GM12878 (cell line): Measurements from ENCODE around the gene SPATS2L. TPM values are rescaled to one million over a fixed set of nuclear protein-coding genes. Genes with fewer than 3 reads are reported as not detected.

Experiments used
- ATAC-seq: fragments of 200-7000 bp; cut with Tn5 transposase; 3 replicates; pipeline ENCODE4 v1.9.1; 2020; ENCODE audit warnings: mild to moderate bottlenecking, moderate library complexity
- BruUV-seq: library from RNA; stranded (reverse); fragments of 400-500 nt; replicated peaks from 2 replicates; lab custom pipeline; 2021; lab: Mats Ljungman, UMichigan
- CTCF ChIA-PET: fragments of 300-600 bp; sonication (Branson Sonifier 250); formaldehyde crosslinking; extraction: SDS; loops from one replicate; lab custom pipeline; 2021; ENCODE audit warnings: inconsistent platforms; lab: Yijun Ruan, JAX
- POLR2A ChIA-PET: fragments of 350-600 bp; formaldehyde crosslinking; extraction: SDS; loops from one replicate; lab custom pipeline; 2021; ENCODE audit warnings: inconsistent platforms; lab: Charles Lee
- RAD21 ChIA-PET: fragments of 300-600 bp; sonication (Branson Sonifier 250); formaldehyde crosslinking; loops from one replicate; lab custom pipeline; 2023; ENCODE audit warnings: antibody characterized with exemption; ENCODE audit not compliant: unreplicated experiment; lab: Charles Lee
- SMC1A ChIA-PET: fragments of 300-600 bp; sonication (Branson Sonifier 250); formaldehyde crosslinking; loops from one replicate; lab custom pipeline; 2023; ENCODE audit not compliant: unreplicated experiment, uncharacterized antibody; lab: Charles Lee
- DNase-seq: peaks from one replicate; pipeline ENCODE4 v3.0.0-alpha.2; 2011; ENCODE audit warnings: low read depth, low spot score
- FAIRE-seq: peaks from 3 replicates; lab custom pipeline; 2011; peaks lifted over from hg19 to GRCh38; lab: Jason Lieb, UNC
- H2AFZ ChIP-seq: 2 replicates; pipeline ENCODE4 v1.6.0; 2011; ENCODE audit warnings: low read depth, low read length, control low read depth; ENCODE audit not compliant: control insufficient read depth
- H3K27ac ChIP-seq: 2 replicates; pipeline ENCODE4 v1.5.1; 2011; ENCODE audit warnings: control low read depth; ENCODE audit not compliant: control insufficient read depth, insufficient read depth
- H3K27me3 ChIP-seq, 2 experiments: replicated peaks in 1 of 2; 2 replicates each; pipeline versions ENCODE4 v1.6.0 to v1.6.1; 2011; ENCODE audit warnings: low read length in 1 of 2; ENCODE audit not compliant: control insufficient read depth in 2 of 2, insufficient read depth in 2 of 2
- H3K36me3 ChIP-seq, 2 experiments: 2 replicates each; pipeline ENCODE4 v1.5.1; 2011; ENCODE audit warnings: low read length in 1 of 2; ENCODE audit not compliant: control insufficient read depth in 2 of 2, insufficient read depth in 2 of 2
- H3K4me1 ChIP-seq: 2 replicates; pipeline ENCODE4 v1.6.1; 2011; ENCODE audit warnings: mild to moderate bottlenecking, low read length, moderate library complexity, mixed read lengths; ENCODE audit not compliant: control insufficient read depth, insufficient read depth
- H3K4me2 ChIP-seq: 2 replicates; pipeline ENCODE4 v1.6.0; 2011; ENCODE audit warnings: control low read depth; ENCODE audit not compliant: control insufficient read depth, insufficient read depth
- H3K4me3 ChIP-seq: fragments of 200-600 bp; sonication (generic); 2 replicates; pipeline ENCODE4 v1.5.1; 2016
- H3K79me2 ChIP-seq: 2 replicates; pipeline ENCODE4 v1.6.0; 2011; ENCODE audit warnings: low read length; ENCODE audit not compliant: control insufficient read depth, insufficient read depth
- H3K9ac ChIP-seq: 2 replicates; pipeline ENCODE4 v1.8.0; 2011; ENCODE audit warnings: low read length, control low read depth, mixed read lengths; ENCODE audit not compliant: control insufficient read depth, insufficient read depth
- H3K9me3 ChIP-seq: replicated peaks from 3 replicates; pipeline ENCODE4 v1.5.1; 2011; ENCODE audit warnings: mild to moderate bottlenecking, low read length; ENCODE audit not compliant: control insufficient read depth, insufficient read depth
- H4K20me1 ChIP-seq: 2 replicates; pipeline ENCODE4 v1.6.0; 2011; ENCODE audit not compliant: control insufficient read depth, insufficient read depth
- BMI1 ChIP-seq: fragments of 450-650 bp; IDR thresholded peaks from 2 replicates; pipeline ENCODE4 v1.6.1; 2016; ENCODE audit warnings: mild to moderate bottlenecking, moderate library complexity, borderline replicate concordance
- CREB1 ChIP-seq: IDR thresholded peaks from 2 replicates; pipeline ENCODE4 v1.6.1; 2012; ENCODE audit warnings: low read depth, mild to moderate bottlenecking, inconsistent platforms
- IRF3 ChIP-seq: fragments of 450-650 bp; IDR thresholded peaks from 2 replicates; pipeline ENCODE4 v1.6.1; 2014; ENCODE audit warnings: mild to moderate bottlenecking
- MEF2B ChIP-seq: fragments of 450-650 bp; IDR thresholded peaks from 2 replicates; pipeline ENCODE4 v1.6.1; 2018; ENCODE audit warnings: mild to moderate bottlenecking, moderate library complexity; ENCODE audit not compliant: partially characterized antibody, poor library complexity, severe bottlenecking
- NR2C2 ChIP-seq: IDR thresholded peaks from 2 replicates; pipeline ENCODE4 v1.6.1; 2011; ENCODE audit warnings: borderline replicate concordance, low read depth; ENCODE audit not compliant: control insufficient read depth, insufficient read length
- NR2F1 ChIP-seq: fragments of 450-650 bp; conservative IDR thresholded peaks from 2 replicates; pipeline ENCODE4 v1.6.1; 2017; ENCODE audit warnings: mild to moderate bottlenecking
- RAD51 ChIP-seq: fragments of 450-650 bp; IDR thresholded peaks from 2 replicates; pipeline ENCODE4 v1.6.1; 2016; ENCODE audit warnings: moderate library complexity, mild to moderate bottlenecking, inconsistent platforms
- SIN3A ChIP-seq: IDR thresholded peaks from 2 replicates; pipeline ENCODE4 v1.6.1; 2012; ENCODE audit warnings: low read depth, low read length, improper control_type of control experiment
- USF1 ChIP-seq: IDR thresholded peaks from 2 replicates; pipeline ENCODE4 v1.6.1; 2011; ENCODE audit warnings: borderline replicate concordance, low read depth, mild to moderate bottlenecking, moderate library complexity, mixed read lengths, low read length; ENCODE audit not compliant: insufficient read depth; ENCODE audit errors: extremely low read length
- ZBTB4 ChIP-seq: fragments of 450-650 bp; formaldehyde crosslinking; IDR thresholded peaks from 2 replicates; pipeline ENCODE4 v1.4.0; 2022; ENCODE audit warnings: mild to moderate bottlenecking, moderate library complexity
- WGBS: methylation state at CpG from one replicate; pipeline ENCODE4 v1.1.6; 2016; ENCODE audit warnings: low lambda C conversion rate; ENCODE audit not compliant: insufficient replicate concordance, insufficient coverage; ENCODE audit errors: missing lambda C conversion rate; 5-methylcytosine and 5-hydroxymethylcytosine counted together
- in situ Hi-C: fragments of 300-500 bp; cut with MboI; formaldehyde crosslinking; loops from 9 replicates; pipeline ENCODE4 v1.14.3; 2018; ENCODE audit warnings: mixed read lengths
- intact Hi-C: fragments of 100-400 bp; cut with micrococcal nuclease; formaldehyde crosslinking; loops from one replicate; pipeline ENCODE4 v1.14.2; 2022; ENCODE audit not compliant: unreplicated experiment
- polyA plus RNA-seq, 11 experiments: library from polyadenylated mRNA; depleted of rRNA in 4 of 11; unstranded in 6 of 11; stranded (reverse) in 5 of 11; fragments of >200 nt; fragmentation: Nextera tagmentation in 4 of 11; fragmentation: Illumina TruSeq in 1 of 11; extraction: Ambion mirVana in 4 of 11; extraction: Trizol in 1 of 11; gene quantifications; 1 replicate in 1 of 11; 2 replicates in 10 of 11; pipeline versions ENCODE4 v1.2.1 to v1.2.3, GENCODE V29; 2011 to 2016; ENCODE audit warnings: inconsistent platforms in 2 of 11, missing spikeins in 2 of 11, low read depth in 1 of 11
- total RNA-seq, 4 experiments: library from RNA; depleted of rRNA in 3 of 4; stranded (reverse); fragments of >200 nt in 3 of 4; fragmentation: Illumina TruSeq in 1 of 4; extraction: Trizol in 1 of 4; gene quantifications; 2 replicates each; pipeline versions ENCODE4 v1.2.1 to v1.2.3, GENCODE V29; 2013 to 2021

Gene SPATS2L
- total and polyA plus RNA-seq, 10 of the 15 experiments (the other 5 are each of a cell fraction or from before 2014, with no cell fraction given) = 5.2 to 30.0 (median 20.1) TPM

- Histone ChIP-seq H3K27ac (no peak overlapping the region), H3K27me3 (no peaks in the 10 kb centered on the region), H3K4me3 (no peak overlapping the region), H3K36me3 (no peaks in the 10 kb centered on the region), H3K4me2 (no peak overlapping the region), H3K79me2 (peaks cover 6% of the 10 kb centered on the region), H3K9me3 (no peaks in the 10 kb centered on the region), H4K20me1 (no peaks in the 10 kb centered on the region), H3K9ac (no peak overlapping the region), H3K4me1 (peaks cover 3% of the 10 kb centered on the region; the same call in 1 of the 2 replicates), H2AFZ (no peak overlapping the region)
- intact Hi-C loops (no loop called here), in situ Hi-C loops (no loop called here)
- TF ChIP-seq NR2F1 (no peak), CREB1 (no peak), MEF2B (no peak), BMI1 (no peak), ZBTB4 (CRISPR knock-in tag) (no peak), RAD51 (no peak), USF1 (no peak), NR2C2 (no peak), IRF3 (no peak), SIN3A (no peak)
- POLR2A ChIA-PET = no interaction called here
- FAIRE-seq = no peak
- no TSS peak for BruUV-seq
- no peak for ATAC-seq
- DNase-seq = no peak
- CTCF ChIA-PET = interaction anchor here (0.5 kb wide), 1 partner anchor 44 kb away, joined by 3 read pairs; no protein-coding TSS in a partner anchor
- WGBS = 46% methylated on average over 3 of the region's 3 CpGs
- RAD21 ChIA-PET = no interaction called here
- SMC1A ChIA-PET = interaction anchor here (0.9 kb wide), 1 partner anchor 80 kb away, joined by 3 read pairs; no protein-coding TSS in a partner anchor
These were observed 11.5 kb downstream of the SPATS2L start for GRCh38 chr2:200317975-200318374.
